Loucy (cell line): Measurements from ENCODE around the gene CCDC138.

Experiments
- H2AFZ ChIP-seq: fragments of 200-600 bp; sonication (generic); 2 replicates; pipeline ENCODE4 v1.6.0; 2016; ENCODE audit warnings: antibody characterized with exemption, mild to moderate bottlenecking, low read length, moderate library complexity
- H3F3A ChIP-seq: fragments of 200-600 bp; 2 replicates; pipeline ENCODE4 v1.6.0; 2016; ENCODE audit warnings: antibody characterized with exemption, low read depth, mild to moderate bottlenecking
- H3K27me3 ChIP-seq: fragments of 200-600 bp; sonication (generic); 2 replicates; pipeline ENCODE4 v1.6.1; 2014; ENCODE audit warnings: low read length, mild to moderate bottlenecking; ENCODE audit not compliant: insufficient read depth, poor library complexity, severe bottlenecking
- H3K36me3 ChIP-seq: fragments of 200-600 bp; sonication (generic); 2 replicates; pipeline ENCODE4 v1.6.1; 2016; ENCODE audit warnings: low read length; ENCODE audit not compliant: insufficient read depth
- H3K4me1 ChIP-seq: fragments of 200-600 bp; sonication (generic); 2 replicates; pipeline ENCODE4 v1.5.1; 2014; ENCODE audit warnings: low read length, mild to moderate bottlenecking; ENCODE audit not compliant: insufficient read depth, poor library complexity, severe bottlenecking
- H3K4me2 ChIP-seq: fragments of 200-600 bp; sonication (generic); 2 replicates; pipeline ENCODE4 v1.6.0; 2014; ENCODE audit warnings: antibody characterized with exemption, low read length, low read depth, mild to moderate bottlenecking; ENCODE audit not compliant: poor library complexity, severe bottlenecking
- H3K4me3 ChIP-seq: fragments of 200-600 bp; sonication (generic); 2 replicates; pipeline ENCODE4 v1.5.1; 2014; ENCODE audit warnings: low read length, mild to moderate bottlenecking, mixed read lengths; ENCODE audit not compliant: poor library complexity, severe bottlenecking
- H3K79me2 ChIP-seq: fragments of 200-600 bp; sonication (generic); 2 replicates; pipeline ENCODE4 v1.6.1; 2014; ENCODE audit warnings: low read length; ENCODE audit not compliant: insufficient read depth
- H3K9ac ChIP-seq: fragments of 200-600 bp; sonication (generic); 2 replicates; pipeline ENCODE4 v1.6.0; 2014; ENCODE audit warnings: mild to moderate bottlenecking, low read depth, low read length, moderate library complexity; ENCODE audit not compliant: poor library complexity, severe bottlenecking
- H3K9me2 ChIP-seq: fragments of 200-600 bp; sonication (generic); replicated peaks from 2 replicates; pipeline ENCODE4 v1.6.1; 2016; ENCODE audit warnings: low read depth, low read length, mixed read lengths
- H3K9me3 ChIP-seq: fragments of 200-600 bp; sonication (generic); 2 replicates; pipeline ENCODE4 v1.6.1; 2014; ENCODE audit warnings: mild to moderate bottlenecking, antibody characterized with exemption, low read length, low read depth; ENCODE audit not compliant: insufficient read depth
- H4K20me1 ChIP-seq: fragments of 200-600 bp; sonication (generic); 2 replicates; pipeline ENCODE4 v1.6.0; 2014; ENCODE audit warnings: antibody characterized with exemption, low read length, mild to moderate bottlenecking; ENCODE audit not compliant: insufficient read depth, poor library complexity, severe bottlenecking
- EZH2phosphoT487 ChIP-seq: fragments of 200-600 bp; IDR thresholded peaks from 2 replicates; pipeline ENCODE4 v1.6.1; 2018; ENCODE audit warnings: antibody characterized with exemption, mild to moderate bottlenecking, moderate library complexity, borderline replicate concordance
- TF ChIP-seq, protein P1 (sequence below): fragments of 200-600 bp; sonication (generic); conservative IDR thresholded peaks from 2 replicates; pipeline ENCODE4 v1.5.1; 2014; ENCODE audit warnings: mild to moderate bottlenecking, antibody characterized with exemption, low read length

The CCDC138 gene

DNA sequence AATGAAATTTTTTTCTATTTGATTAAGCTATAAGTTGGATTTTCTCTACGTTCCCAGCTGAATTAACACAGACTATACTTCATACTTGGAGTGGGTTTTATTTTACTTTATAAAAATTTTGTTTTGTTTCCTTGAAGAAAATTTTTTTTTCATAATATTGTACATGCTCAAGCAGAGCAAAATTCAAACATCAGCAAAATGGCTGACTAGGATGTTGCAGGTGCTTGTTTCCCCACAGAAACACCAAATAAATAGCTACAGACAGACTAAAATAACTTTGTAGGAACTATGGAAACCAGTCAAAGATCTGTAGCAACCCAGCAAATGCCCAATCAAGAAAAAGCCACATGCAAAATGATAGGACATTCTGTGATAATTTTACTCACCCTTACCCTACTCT is 82.3 kb downstream of the CCDC138 start:
- no peak overlapping the region for H2AFZ ChIP-seq
- H3F3A ChIP-seq = no peaks in the 10 kb centered on the region
- H3K79me2 ChIP-seq = no peaks in the 10 kb centered on the region
- no peak overlapping the region for H3K4me3 ChIP-seq
- no peaks in the 10 kb centered on the region for H4K20me1 ChIP-seq
- H3K9me2 ChIP-seq = no peaks in the 10 kb centered on the region
- no peaks in the 10 kb centered on the region for H3K27me3 ChIP-seq
- H3K9me3 ChIP-seq = peaks cover 15% of the 10 kb centered on the region; the same call in 1 of the 2 replicates
- no peak overlapping the region for H3K9ac ChIP-seq
- peaks cover 25% of the 10 kb centered on the region; the same call in 1 of the 2 replicates for H3K36me3 ChIP-seq
- TF ChIP-seq, protein P1, sequence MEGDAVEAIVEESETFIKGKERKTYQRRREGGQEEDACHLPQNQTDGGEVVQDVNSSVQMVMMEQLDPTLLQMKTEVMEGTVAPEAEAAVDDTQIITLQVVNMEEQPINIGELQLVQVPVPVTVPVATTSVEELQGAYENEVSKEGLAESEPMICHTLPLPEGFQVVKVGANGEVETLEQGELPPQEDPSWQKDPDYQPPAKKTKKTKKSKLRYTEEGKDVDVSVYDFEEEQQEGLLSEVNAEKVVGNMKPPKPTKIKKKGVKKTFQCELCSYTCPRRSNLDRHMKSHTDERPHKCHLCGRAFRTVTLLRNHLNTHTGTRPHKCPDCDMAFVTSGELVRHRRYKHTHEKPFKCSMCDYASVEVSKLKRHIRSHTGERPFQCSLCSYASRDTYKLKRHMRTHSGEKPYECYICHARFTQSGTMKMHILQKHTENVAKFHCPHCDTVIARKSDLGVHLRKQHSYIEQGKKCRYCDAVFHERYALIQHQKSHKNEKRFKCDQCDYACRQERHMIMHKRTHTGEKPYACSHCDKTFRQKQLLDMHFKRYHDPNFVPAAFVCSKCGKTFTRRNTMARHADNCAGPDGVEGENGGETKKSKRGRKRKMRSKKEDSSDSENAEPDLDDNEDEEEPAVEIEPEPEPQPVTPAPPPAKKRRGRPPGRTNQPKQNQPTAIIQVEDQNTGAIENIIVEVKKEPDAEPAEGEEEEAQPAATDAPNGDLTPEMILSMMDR = no peak
- TF ChIP-seq EZH2phosphoT487 = no peak
- no peaks in the 10 kb centered on the region for H3K4me1 ChIP-seq
- H3K4me2 ChIP-seq = no peak overlapping the region

DNA sequence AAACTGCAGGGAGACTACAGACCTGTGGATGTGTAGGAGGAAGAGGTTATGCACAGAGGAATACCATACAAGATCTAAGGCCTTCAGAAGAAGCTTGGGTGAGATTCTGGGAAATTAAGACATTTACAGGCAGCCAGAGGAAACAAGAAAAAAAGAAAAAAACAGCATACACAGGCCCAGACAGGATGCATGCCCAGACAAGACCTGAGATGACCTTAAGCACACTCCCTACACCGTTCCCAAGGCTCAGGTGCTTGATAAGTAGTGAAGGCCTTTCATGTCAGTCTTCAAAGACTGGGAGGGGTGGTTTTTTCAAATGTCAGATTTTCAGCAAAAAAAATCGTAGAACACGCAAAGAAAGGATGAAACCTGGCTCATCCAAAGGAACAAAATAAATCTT is 83.0 kb downstream of the CCDC138 start:
- TF ChIP-seq EZH2phosphoT487 = no peak
- TF ChIP-seq, protein P1 = no peak
- no peak overlapping the region for H3K4me2 ChIP-seq
- no peak overlapping the region for H3K4me3 ChIP-seq
- H3K36me3 ChIP-seq = peaks cover 25% of the 10 kb centered on the region; the same call in 1 of the 2 replicates
- no peaks in the 10 kb centered on the region for H3K27me3 ChIP-seq
- H3K4me1 ChIP-seq = no peaks in the 10 kb centered on the region
- H3K9me2 ChIP-seq = no peaks in the 10 kb centered on the region
- H3F3A ChIP-seq = no peaks in the 10 kb centered on the region
- no peak overlapping the region for H3K9ac ChIP-seq
- no peaks in the 10 kb centered on the region for H4K20me1 ChIP-seq
- H3K9me3 ChIP-seq = peaks cover 15% of the 10 kb centered on the region; the same call in 1 of the 2 replicates
- no peak overlapping the region for H2AFZ ChIP-seq
- H3K79me2 ChIP-seq = no peaks in the 10 kb centered on the region

DNA sequence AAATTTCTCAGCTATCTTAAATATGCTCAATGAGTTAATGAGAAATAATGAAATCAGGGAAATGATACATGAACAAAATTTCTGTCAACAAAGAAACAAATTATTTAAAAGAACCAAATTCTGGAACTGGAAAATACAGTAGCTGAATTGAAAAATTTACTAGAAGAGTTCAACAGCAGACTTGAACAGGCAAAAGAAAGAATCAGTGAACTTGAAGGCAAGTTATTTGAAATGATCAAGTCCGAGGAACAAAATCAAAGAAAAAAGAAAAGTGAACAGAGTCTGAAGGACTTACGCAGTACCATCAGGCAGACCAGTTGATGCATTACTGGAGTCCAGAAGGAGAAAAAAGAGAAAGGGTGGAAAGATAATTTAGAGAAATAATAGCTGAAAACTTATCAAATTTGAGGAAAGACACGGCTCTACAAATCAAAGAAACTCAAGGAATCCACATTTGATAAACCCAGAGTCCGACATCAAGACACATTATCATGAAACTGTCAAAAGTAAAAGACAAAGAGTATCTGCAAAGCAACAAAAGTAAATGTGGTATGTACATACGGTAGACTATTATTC is 83.6 kb downstream of the CCDC138 start:
- Histone ChIP-seq H4K20me1 (no peaks in the 10 kb centered on the region), H3K9me3 (peaks cover 15% of the 10 kb centered on the region; the same call in 1 of the 2 replicates), H3K4me2 (no peak overlapping the region), H3K79me2 (no peaks in the 10 kb centered on the region), H3K4me3 (no peak overlapping the region), H3K4me1 (no peaks in the 10 kb centered on the region), H2AFZ (no peak overlapping the region), H3K27me3 (no peaks in the 10 kb centered on the region), H3K36me3 (peaks cover 25% of the 10 kb centered on the region; the same call in 1 of the 2 replicates), H3K9ac (no peak overlapping the region), H3K9me2 (no peaks in the 10 kb centered on the region), H3F3A (no peaks in the 10 kb centered on the region)
- TF ChIP-seq, protein P1 = no peak
- no peak for TF ChIP-seq EZH2phosphoT487
